ENCODE measurements around the gene CTDSP2.
A peak's percentile ranks its signal among the peaks of the same experiment; 100 is the strongest.
"Not testable (repeated sequence)": the region's sequence is repeated elsewhere in the genome, so short reads cannot be mapped to it uniquely, and the experiment has no call there.

Gene CTDSP2

GRCh38 chr12:57780284-57780897 lies 66.1 kb downstream of the CTDSP2 start:
- Mint-ChIP-seq H3K4me1 (peaks cover 23% of the 10 kb centered on the region), H3K27ac (no peak overlapping the region), H3K4me3 (no peak overlapping the region), H3K36me3 (no peaks in the 10 kb centered on the region), H3K9me3 (no peaks in the 10 kb centered on the region), H3K27me3 (no peaks in the 10 kb centered on the region)
- ATAC-seq, result no peak

DNA sequence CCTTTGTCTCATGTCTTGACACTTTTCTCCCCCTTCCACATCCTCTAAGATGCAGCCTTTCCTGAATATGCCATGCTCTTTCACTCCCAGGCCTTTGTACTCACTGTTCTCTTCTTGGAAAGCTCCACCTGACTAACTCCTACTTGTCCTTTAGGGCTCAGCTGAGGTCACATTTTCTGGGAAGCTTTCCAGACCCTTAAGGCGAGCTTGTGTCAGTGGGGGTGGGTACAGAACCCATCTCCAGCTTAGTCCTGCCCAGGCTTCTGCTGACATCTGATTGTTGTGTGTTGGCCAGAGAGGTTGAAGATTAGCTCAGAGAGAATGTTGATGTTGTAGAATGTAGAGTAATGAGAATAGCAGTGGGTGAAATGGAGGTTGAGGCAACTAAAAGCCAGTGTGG lies 66.8 kb downstream of the CTDSP2 start:
- Mint-ChIP-seq H3K4me1 (peaks cover 23% of the 10 kb centered on the region), H3K36me3 (no peaks in the 10 kb centered on the region), H3K27ac (no peak overlapping the region), H3K4me3 (no peak overlapping the region), H3K9me3 (no peaks in the 10 kb centered on the region), H3K27me3 (no peaks in the 10 kb centered on the region)
- no peak for ATAC-seq

DNA sequence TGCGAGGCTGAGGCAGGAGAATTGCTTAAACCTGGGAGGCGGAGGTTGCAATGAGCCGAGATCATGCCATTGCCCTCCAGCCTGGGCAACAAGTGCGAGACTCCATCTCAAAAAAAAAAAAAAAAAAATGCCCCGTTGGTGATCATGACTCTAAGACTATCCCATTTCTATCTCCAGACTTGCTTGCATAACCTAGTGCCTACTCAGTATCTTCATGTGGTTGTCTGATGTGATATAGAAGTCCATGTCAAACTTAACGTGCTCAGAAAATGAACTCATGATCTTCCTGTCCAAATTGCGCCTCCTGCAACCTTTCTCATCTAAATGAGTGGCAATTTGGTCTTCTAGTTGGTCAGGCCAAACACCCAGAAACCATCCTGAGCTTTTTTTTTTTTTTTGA lies 68.6 kb downstream of the CTDSP2 start:
- Mint-ChIP-seq H3K27ac (no peak overlapping the region), H3K36me3 (no peaks in the 10 kb centered on the region), H3K4me3 (no peak overlapping the region), H3K9me3 (no peaks in the 10 kb centered on the region), H3K27me3 (no peaks in the 10 kb centered on the region), H3K4me1 (peaks cover 20% of the 10 kb centered on the region)
- ATAC-seq, result no peak

DNA sequence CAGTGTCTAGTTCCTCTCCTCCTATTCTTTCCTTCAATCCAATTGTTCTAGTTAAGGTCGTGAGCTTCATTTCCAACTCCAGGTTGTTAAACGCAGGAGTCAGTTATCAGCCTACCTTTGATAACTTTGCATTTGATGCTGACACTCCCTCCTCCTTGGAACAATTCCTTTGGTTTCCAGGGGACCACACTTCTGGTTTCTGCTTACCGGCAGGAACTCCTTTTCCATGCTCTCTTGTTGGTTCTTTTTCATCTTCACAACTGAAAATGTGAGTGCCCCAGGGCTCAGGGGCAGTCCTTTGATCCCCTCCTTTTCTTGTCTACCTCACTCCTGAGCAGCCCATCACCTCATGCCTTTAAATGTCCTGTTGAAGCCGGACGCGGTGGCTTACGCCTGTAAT lies 69.2 kb downstream of the CTDSP2 start:
- no peak for ATAC-seq
- Mint-ChIP-seq H3K27ac (no peak overlapping the region), H3K36me3 (no peaks in the 10 kb centered on the region), H3K9me3 (no peaks in the 10 kb centered on the region), H3K27me3 (no peaks in the 10 kb centered on the region), H3K4me3 (no peak overlapping the region), H3K4me1 (peaks cover 20% of the 10 kb centered on the region)

- Mint-ChIP-seq H3K4me1 (peaks cover 20% of the 10 kb centered on the region), H3K27me3 (no peaks in the 10 kb centered on the region), H3K9me3 (no peaks in the 10 kb centered on the region), H3K36me3 (no peaks in the 10 kb centered on the region), H3K4me3 (no peak overlapping the region), H3K27ac (no peak overlapping the region)
- no peak for ATAC-seq
Observed at GRCh38 chr12:57776247-57776587, 70.3 kb downstream of the CTDSP2 start.

DNA sequence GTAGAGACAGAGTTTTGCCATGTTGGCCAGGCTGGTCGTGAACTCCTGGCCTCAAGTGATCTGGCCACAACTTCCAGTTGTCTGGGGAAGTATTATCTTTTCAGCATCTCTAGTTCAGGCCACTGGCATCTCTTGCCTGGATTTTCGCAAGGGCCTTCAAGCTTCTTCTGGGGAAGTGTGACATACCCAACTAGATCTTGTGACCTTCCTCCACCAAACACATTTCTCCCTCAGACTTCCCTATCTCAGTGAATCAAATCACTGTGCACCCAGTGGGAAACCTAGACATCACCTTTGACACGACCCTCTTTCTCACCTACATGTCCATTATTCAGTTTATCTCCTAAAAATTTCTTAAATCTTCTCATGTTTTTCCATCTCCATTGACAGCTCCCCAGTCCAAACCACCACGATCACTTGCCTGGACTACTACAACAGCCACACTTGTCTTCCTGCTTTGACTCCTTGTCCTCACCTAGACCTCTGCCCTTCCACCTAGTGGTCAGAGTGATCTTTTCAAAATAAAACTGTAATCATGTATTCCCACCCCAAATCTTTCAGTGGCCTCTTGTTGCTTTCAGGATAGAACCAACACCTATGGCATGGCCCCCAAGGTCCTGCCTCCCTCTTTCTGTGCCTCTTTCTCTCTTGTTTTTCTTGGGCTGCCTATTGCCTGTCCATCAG lies 70.8 kb downstream of the CTDSP2 start:
- no peaks in the 10 kb centered on the region for H3K9me3 Mint-ChIP-seq
- H3K27ac Mint-ChIP-seq, result no peak overlapping the region
- H3K4me1 Mint-ChIP-seq, result peaks cover 25% of the 10 kb centered on the region

DNA sequence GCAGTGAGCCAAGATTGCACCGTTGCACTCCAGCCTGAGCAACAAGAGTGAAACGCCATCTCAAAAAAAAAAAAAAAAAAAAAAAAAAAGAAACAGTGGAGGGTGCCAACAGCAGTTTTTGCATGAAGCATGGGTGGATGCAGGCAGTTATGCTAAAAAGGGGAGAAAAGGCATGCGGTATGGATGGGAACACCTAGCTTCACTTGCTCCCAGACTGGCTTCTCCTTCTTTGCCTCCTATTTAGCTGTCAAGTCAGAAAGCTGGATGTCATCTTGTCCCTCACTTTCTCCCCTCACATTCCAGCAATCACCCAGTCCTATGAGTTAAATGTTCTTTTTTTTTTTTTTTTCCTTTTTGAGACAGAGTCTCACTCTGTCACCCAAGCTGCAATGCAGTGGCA lies 71.5 kb downstream of the CTDSP2 start:
- H3K4me1 Mint-ChIP-seq, result peaks cover 31% of the 10 kb centered on the region
- no peak overlapping the region for H3K27ac Mint-ChIP-seq
- no peaks in the 10 kb centered on the region for H3K27me3 Mint-ChIP-seq
- peaks cover 8% of the 10 kb centered on the region for H3K36me3 Mint-ChIP-seq
- no peaks in the 10 kb centered on the region for H3K9me3 Mint-ChIP-seq
- no peak overlapping the region for H3K4me3 Mint-ChIP-seq
- no peak for ATAC-seq

More for the DNA sequence above, 70.8 kb downstream of the CTDSP2 start:
- ATAC-seq, result no peak
- Mint-ChIP-seq H3K36me3 (peaks cover 2% of the 10 kb centered on the region), H3K4me3 (no peak overlapping the region), H3K27me3 (no peaks in the 10 kb centered on the region)

- peaks cover 31% of the 10 kb centered on the region for H3K4me1 Mint-ChIP-seq
Observed at GRCh38 chr12:57774634-57775033, 71.9 kb downstream of the CTDSP2 start.

GRCh38 chr12:57772429-57773322 lies 73.9 kb downstream of the CTDSP2 start, which contains the start of gene EEF1AKMT3:
Gene EEF1AKMT3, plus strand, starts transcription at chr12:57772614. Its CDS starts 111 bp downstream, at chr12:57772725.
- peak within 1 kb of the TSS; percentile 86 for H3K27ac Mint-ChIP-seq
- H3K4me1 Mint-ChIP-seq, result peaks cover 31% of the 10 kb centered on the region
- H3K4me3 Mint-ChIP-seq, result peak within 1 kb of the TSS; percentile 97
- peak; percentile 34 for ATAC-seq
- peaks cover 27% of the 10 kb centered on the region for H3K36me3 Mint-ChIP-seq
- no peaks in the 10 kb centered on the region for H3K9me3 Mint-ChIP-seq
- H3K27me3 Mint-ChIP-seq, result no peaks in the 10 kb centered on the region

More at GRCh38 chr12:57774634-57775033, 71.9 kb downstream of the CTDSP2 start:
- H3K27me3 Mint-ChIP-seq, H3K9me3 Mint-ChIP-seq, H3K4me3 Mint-ChIP-seq, ATAC-seq, H3K27ac Mint-ChIP-seq: not testable (repeated sequence)
- H3K36me3 Mint-ChIP-seq, result peaks cover 12% of the 10 kb centered on the region

- H3K36me3 Mint-ChIP-seq, result peaks cover 27% of the 10 kb centered on the region
- H3K27ac Mint-ChIP-seq, result peak within 1 kb of the TSS; percentile 86
- no peaks in the 10 kb centered on the region for H3K9me3 Mint-ChIP-seq
- peak; percentile 96 for ATAC-seq
- peaks cover 38% of the 10 kb centered on the region for H3K4me1 Mint-ChIP-seq
- H3K27me3 Mint-ChIP-seq, result peaks cover 1% of the 10 kb centered on the region
- peak within 1 kb of the TSS; percentile 97 for H3K4me3 Mint-ChIP-seq
Observed at GRCh38 chr12:57771873-57772428, 74.6 kb downstream of the CTDSP2 start, which contains the start of gene METTL1. Gene METTL1, minus strand, starts transcription at chr12:57772105. Its CDS starts 22 bp downstream, at chr12:57772083.

- Mint-ChIP-seq H3K27me3 (peaks cover 7% of the 10 kb centered on the region), H3K9me3 (no peaks in the 10 kb centered on the region), H3K36me3 (peaks cover 27% of the 10 kb centered on the region), H3K27ac (peak overlapping the region; percentile 86), H3K4me3 (peak overlapping the region; percentile 97), H3K4me1 (peaks cover 44% of the 10 kb centered on the region)
- ATAC-seq, result peak; percentile 84
Observed at GRCh38 chr12:57771236-57771872, 75.2 kb downstream of the CTDSP2 start.

GRCh38 chr12:57770734-57771133 lies 75.8 kb downstream of the CTDSP2 start:
- Mint-ChIP-seq H3K27me3 (peaks cover 10% of the 10 kb centered on the region), H3K27ac (no peak overlapping the region), H3K4me1 (peaks cover 46% of the 10 kb centered on the region), H3K36me3 (peaks cover 27% of the 10 kb centered on the region), H3K4me3 (no peak overlapping the region), H3K9me3 (no peaks in the 10 kb centered on the region)
- no peak for ATAC-seq
